HG03064 (cell line): Measurements from ENCODE around the gene TPR.

Experiments used
- ATAC-seq: cut with Tn5 transposase; IDR thresholded peaks from one replicate; pipeline ENCODE4 v1.9.1; 2021; ENCODE audit warnings: low read depth; ENCODE audit not compliant: unreplicated experiment

TPR gene

GRCh38 chr1:186292875-186293274 lies 82.2 kb downstream of the TPR start:
- no peak for ATAC-seq

DNA sequence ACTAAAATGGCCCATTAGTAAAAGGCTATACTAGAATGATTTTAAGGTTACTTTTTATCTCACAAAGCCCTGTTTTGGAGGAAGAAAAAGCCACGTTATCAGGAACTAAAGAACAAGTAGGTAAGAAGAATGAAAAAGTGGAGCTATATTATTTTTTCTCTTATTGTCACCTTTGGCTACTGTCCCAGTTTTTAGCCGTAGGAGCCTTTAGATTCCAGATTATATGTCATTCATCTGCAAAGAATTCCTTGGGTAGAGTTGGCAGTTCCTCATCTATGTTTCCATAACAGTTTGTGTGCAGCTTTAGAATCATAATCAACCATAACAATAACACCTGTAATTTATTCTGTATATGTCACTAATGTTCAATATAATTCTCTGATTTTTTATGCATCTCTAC lies 83.8 kb downstream of the TPR start:
- no peak for ATAC-seq

- ATAC-seq, result no peak
Measured at GRCh38 chr1:186289943-186290545, 85.0 kb downstream of the TPR start.

- no peak for ATAC-seq
Measured at GRCh38 chr1:186286615-186287315, 88.3 kb downstream of the TPR start.

DNA sequence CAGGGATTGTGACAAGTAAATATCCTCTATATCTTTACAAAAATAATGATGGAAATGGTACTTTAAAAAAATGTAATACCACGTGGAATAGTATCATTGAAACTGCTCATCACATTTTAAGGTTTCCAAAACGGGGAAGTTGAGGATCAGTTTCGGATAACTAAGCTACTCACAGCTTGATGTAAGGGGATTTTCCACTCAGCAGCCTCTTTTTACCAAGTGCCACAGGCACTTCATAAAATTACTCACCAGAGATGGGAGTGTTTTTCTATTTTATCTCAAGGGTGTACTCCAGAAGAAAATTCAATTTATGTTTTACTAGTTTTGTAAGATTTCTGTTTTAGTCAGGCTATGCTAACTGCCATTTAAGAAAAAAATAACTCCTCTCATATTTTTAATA lies 91.7 kb downstream of the TPR start:
- ATAC-seq, result no peak

GRCh38 chr1:186282466-186282865 lies 92.6 kb downstream of the TPR start:
- ATAC-seq, result no peak

DNA sequence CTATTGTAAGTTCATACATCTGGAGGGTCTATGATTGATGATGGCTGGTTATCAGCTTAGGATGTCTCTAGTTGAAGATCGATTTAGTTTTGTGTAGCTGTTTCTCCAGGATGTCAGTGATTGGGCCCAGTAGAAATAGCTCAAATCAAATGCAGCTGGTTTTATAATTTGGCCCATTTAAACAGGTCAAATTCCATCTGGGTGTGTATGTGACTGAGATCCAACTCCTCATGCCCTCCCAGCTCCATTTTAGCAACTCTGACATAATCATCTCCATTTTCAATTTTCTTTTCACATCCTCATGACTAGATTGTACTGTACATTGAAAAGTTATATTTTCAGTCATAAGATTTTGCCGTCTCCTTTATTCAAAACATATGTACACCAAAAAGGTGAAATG lies 99.2 kb downstream of the TPR start:
- no peak for ATAC-seq

GRCh38 chr1:186272486-186272885 lies 102.6 kb downstream of the TPR start:
- ATAC-seq, result no peak

DNA sequence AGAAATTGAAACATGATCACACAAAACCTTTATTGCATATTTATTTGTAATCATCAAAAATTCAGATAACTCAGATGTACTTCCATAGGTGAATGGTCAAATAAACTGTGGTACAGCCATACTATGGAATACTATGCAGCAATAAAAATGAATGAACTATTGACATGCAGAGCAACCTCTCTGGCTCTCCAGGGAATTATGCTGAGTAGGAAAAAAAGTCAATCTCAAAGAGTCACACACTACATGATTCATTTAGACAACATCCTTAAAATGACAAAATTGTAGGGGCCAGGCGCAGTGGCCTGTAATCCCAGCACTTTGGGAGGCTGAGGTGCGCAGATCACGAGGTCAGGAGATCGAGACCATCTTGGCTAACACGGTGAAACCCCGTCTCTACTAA lies 104.0 kb downstream of the TPR start:
- no peak for ATAC-seq
